ENCODE results near the gene MYL11.
"Not testable (repeated sequence)": the region's sequence is repeated elsewhere in the genome, so short reads cannot be mapped to it uniquely, and the experiment has no call there.

The MYL11 gene

DNA sequence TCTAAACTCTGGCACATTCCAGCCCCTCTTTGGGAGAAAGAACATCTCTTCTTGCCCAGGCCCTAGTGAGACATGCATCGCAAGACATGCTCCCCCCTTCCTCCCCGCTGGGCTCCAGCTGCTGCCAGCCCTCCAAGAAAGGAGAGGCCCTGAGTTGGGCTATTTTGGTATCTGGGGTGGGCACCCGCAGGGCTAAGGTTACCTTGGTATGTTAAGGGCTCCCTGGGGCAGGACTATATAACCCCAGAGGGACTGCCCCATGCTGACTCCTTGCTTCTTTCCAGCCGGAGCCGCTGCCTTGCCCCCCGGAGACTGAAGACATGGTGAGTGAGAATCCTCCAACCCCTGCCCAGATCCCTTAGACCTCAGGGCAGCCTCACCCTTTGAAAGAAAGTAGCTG, at the start of gene MYL11:
Gene MYL11, plus strand, starts transcription at position 265 of the 400 bp plus-strand sequence. Its CDS starts 56 bp downstream, at position 321.
- DNase-seq, result no peak

- DNase-seq, result peak; percentile 77
Measured at GRCh38 chr16:30334473-30334989, 40.1 kb upstream of the MYL11 start.

DNA sequence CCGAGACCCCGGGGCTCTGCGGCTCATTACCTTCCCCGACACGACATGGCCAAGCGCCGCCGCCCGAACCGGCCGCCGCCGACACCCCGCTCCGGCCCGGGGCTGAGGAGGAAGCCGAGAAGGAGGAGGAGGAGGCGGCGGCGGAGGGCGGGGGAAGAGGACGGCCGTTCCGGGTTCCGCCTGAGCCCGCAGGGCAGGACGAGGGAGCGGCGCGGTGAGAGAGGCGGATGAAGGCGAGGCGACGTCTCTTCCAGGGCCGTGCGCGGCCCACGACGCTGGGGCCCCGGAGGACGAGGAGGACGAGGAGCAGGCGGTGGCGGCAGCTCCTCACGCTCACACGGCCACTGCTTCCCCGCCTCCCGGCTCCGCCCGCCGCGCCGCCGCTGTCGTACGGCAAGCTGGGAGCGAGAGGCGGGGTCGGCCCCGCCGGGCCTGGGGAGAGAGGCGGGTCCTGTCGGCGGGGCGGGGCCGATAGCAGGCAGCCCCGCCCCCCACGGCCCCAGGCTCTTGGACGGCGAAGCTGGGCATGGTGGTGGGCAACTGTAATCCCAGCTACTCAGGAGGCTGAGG, 39.5 kb upstream of the MYL11 start:
- peak; percentile 67 for DNase-seq

- no peak for DNase-seq
Measured at GRCh38 chr16:30335598-30336474, 38.8 kb upstream of the MYL11 start.

GRCh38 chr16:30337964-30338357, 36.6 kb upstream of the MYL11 start:
- not testable (repeated sequence) for DNase-seq

- DNase-seq, result not testable (repeated sequence)
Measured at GRCh38 chr16:30338715-30339114, 35.9 kb upstream of the MYL11 start.

- no peak for DNase-seq
Measured at GRCh38 chr16:30340621-30341020, 34.0 kb upstream of the MYL11 start.

DNA sequence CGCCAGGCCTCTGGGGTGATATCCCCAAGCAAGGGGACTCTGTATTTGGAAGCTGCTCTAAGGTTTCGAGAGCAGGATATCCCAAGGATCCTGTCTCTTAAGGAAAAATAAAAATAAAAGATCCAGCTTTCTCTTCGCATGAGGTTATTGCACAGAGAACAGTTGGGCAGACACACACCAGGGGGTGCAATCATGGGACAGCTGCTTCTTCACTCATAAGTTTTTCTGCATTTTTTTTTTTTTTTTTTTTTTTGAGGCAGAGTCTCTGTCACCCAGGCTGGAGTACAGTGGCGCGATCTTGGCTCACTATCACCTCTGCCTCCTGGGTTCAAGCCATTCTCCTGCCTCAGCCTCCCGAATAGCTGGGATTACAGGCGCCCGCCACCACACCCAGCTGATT, 32.6 kb upstream of the MYL11 start:
- not testable (repeated sequence) for DNase-seq

DNA sequence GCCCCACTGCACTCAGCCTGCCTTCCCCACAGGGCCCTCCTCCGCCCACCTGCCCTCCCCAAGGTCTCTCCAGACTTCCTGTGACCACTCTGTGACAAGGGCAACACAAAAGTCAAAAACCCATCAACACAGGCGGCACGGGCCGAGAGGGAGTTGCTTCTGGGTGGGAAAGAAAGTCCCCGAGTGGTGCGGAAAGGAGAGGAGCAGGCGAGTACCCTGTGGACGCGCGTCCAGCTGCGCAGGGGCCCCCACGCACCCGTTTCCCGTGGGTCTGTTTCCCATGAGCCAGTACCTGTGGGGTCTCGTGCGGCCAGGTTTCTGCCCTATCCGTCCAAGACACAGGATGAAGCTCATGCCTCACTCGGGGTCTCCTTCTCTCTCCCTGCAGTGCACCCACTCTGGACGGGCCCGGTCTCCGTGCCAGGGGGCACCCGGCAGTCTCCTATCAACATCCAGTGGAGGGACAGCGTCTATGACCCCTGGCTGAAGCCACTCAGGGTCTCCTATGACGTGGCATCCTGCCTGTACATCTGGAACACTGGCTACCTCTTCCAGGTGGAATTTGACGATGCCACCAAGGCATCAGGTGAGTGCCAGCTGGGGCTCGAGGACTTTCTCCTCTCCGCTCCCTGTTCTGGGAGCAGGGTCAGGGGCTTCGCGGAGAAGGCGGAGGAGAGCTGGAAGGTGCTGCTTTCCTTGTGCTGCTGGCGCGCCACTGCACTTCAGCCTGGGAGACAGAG, 31.7 kb upstream of the MYL11 start:
- no peak for DNase-seq

GRCh38 chr16:30343491-30343820, 31.1 kb upstream of the MYL11 start:
- DNase-seq, result not testable (repeated sequence)

DNA sequence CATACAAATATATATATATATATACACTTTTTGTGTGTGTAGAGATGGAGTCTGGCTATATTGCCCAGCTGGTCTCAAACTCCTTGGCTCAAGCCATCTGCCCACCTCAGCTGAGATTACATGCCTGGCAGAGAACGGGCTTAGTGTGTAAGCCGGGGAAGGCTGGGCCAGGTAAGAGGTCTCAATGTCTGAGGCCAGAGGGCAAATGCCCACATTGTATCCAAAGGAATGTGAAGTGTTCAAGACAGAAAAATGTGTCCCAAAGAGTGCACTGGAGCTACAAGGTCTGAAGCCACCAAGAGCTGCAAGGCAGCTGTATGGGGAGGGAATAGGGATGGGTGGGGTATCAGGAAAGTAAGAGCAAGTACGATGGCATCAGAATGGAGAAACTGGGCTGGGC, 28.3 kb upstream of the MYL11 start:
- no peak for DNase-seq

DNA sequence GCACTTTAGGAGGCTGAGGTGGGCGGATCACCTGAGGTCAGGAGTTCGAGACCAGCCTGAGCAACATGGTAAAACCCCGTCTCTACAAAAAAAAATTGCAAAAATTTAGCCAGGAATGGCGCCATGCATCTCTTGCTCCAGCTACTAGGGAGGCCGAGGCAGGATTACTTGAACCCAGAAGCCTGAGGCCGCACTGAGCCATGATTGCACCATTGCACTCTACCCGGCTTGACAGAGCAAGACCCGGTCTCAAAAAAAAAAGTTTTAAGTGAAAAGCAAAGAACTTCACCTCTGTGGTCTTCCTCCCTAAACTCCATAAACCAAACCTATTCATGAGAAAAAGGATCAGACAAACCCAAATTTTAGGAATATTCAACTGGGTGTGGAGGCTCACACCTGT, 26.5 kb upstream of the MYL11 start:
- no peak for DNase-seq

GRCh38 chr16:30348929-30349328, 25.7 kb upstream of the MYL11 start:
- no peak for DNase-seq

GRCh38 chr16:30349675-30350074, 24.9 kb upstream of the MYL11 start:
- no peak for DNase-seq

- DNase-seq, result no peak
Measured at GRCh38 chr16:30350134-30350871, 24.3 kb upstream of the MYL11 start.

DNA sequence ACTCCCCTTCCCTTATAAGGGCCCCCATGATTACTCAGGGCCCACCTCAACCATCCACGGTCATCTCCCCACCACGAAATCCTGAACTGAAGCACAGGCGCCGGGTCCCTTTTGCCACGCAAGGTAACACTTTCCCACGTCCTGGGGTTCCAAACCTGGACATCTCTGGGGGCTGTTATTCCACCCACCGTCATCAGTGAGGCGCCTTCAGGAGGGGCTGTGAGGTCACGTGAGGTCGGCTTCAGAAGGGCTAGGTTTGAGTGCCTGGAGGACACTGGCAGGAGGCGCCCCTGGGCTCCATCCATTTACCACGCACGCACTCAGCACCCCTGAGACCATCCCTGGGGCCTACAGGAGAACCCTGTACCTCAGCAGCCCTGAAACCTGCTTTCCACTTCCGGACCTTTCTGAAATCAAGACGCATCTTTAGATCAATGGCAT, 23.6 kb upstream of the MYL11 start:
- DNase-seq, result no peak

GRCh38 chr16:30351586-30352419, 22.8 kb upstream of the MYL11 start:
- DNase-seq, result peak; percentile 82

DNA sequence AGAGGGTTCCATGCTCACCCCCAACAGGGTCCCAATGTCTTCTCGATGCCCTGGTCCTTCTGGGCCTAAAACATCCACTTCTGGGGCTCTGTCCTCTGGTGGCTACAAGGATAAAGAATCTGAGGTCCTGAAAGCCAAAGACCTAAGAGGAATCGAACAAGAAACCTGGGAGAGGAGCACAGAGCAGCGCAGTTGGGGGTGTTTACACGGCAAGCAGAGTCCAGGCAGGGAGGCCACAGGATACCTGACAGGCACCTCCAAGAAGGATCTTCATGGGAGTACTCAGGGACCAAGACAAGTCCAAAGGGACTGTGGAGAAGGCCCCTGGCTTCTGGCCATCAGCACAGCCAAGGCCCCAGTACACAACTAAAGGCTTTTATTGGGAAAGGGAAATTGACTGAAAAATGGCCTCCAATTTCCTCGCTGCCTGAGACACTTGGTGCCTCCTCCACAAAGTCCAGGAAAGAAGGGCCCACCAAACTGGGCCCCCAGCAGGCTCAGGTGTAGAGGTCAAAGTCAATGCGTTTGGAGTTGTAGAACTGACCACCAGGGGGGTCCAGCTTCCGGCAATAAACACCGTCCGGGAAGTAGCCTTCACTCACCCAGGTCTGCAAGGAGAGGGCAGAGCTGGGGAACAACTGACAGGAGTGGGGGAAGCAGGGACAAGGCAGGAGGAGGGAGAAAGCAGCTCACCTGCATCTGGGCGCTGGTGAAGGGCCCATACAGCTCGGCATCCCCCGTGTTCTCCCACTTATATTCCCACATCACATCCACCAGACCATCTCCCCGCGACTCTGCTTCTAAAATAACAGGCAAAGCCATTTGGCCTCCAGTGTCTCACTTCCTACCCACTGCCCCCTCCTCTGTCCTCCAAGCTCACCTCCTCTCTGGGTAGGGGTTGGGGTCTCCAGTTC, 21.9 kb upstream of the MYL11 start:
- DNase-seq, result no peak

- no peak for DNase-seq
Measured at GRCh38 chr16:30353438-30354129, 21.0 kb upstream of the MYL11 start.

Data from NCI-H226 (cell line).